Activated CD4-positive, alpha-beta T cell treated with anti-CD3 and anti-CD28 coated beads, Interleukin-2, amount 50 U/mL, for 1 hour (primary cell): ENCODE data around the gene FAM204A.

Experiments
- DNase-seq: peaks from one replicate; pipeline ENCODE4 v3.0.0-alpha.2; 2020

The FAM204A gene

DNA sequence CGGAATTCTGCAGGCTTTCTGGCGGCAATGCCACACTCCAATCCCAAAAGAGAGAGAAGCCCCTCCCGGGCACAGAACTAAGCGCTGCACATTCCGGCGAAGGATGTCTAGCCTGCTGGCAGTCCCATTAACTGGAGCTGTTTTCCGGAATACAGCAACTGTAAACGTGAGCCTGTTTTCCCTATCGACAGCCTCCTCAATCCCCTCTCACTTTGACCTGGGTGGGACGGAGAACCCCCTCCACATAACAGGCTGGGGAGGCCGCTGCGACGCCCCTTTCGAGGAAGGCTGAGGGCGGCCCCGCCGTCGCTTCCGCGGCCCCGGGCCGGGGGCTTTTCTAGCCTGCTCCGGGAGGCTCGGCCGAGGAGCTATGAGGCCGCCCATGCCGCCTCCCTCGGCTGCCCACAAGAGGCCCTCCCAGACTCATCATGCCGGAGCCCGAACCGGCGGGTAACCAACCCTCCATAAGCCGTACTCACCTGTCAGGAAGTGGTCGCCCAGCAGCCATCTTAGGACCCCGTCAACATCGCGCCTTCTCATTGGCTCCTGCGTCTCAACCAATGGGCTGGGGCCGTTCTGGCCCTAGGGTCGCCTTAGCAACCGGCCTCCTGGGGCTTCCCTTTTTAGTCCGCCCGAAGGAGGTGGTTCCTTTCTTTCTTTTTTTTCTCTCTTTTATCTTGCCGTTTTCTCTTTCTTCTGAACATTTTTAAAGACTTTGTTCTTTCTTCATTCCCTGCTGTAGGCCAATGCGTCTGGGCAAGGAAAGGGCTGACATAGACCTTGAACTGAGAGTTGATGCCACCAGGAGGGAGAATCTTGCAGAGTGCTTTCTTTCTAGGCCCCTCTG, at the start of gene FAM204A:
TSS of gene FAM204A (minus strand) at position 534 of the 847 bp plus-strand sequence. CDS start 5,909 bp downstream, outside the sequence.
- DNase-seq, result peak; percentile 97

DNA sequence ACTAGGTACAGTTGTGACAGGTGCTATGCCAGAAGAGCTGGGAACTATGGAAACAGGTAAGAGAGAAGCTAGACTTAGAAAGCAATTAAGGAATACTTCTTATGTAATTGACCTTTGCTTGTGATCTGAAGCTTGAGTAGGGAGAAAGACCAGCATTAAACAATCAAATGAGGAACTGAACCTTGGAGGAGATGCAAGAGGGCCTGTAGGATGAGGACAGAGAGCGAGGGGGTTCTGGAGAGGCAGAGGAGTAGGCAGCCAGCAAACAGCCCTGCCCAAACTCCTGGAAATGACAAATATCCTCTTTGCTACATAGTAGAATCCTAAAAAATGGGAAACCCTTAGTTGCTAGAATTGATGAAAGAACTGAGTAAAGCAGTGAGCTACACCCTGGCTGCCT, 41.6 kb upstream of the FAM204A start:
- DNase-seq, result no peak

DNA sequence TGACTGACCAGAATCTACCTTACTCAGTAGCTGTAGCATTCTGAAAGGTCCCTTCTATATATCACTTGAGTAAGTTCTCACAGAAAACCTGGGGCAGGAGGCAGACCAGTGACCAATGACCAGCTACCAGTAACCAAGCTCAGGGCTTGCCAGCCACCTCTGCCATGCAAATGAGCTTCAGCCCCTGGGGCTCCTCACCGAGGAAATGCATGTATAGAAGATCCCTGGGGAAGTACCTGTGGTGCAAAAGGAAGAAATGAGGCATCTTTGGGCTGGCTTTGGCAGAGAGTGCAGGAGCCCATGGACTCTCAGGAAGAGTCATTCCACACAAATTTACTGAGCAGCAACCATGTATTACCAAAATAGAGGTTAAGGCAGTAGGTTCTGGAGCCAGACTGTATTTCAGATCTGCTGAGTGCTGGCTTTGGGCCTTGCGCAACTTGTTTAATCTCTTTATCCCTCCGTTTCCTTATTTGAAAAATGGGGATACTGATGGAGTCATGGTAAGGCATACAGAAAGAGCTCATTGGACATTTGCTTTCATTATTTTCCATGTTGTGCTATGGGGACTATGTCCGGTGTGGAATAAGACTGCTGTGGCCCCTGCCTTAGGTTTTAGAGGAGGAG, 41.1 kb upstream of the FAM204A start:
- no peak for DNase-seq

DNA sequence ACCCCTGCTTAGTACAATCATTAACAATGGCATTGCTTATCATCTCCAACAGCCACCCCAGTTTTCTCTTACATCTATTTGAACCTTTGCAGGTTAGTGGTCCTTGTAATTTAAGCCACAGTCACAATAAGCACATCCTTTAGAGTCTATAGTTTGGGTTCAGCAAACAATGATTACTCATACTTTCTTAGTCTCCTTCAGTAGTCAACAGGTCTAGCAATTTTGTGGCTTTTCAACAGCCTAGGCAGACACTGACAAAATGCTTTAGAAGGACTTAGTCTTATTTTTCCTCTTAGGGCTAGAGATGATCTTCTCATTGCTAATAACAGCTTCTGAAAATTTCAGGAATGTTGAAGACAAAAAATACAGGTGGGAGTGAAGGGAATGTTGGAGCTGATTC, 32.3 kb upstream of the FAM204A start:
- no peak for DNase-seq

DNA sequence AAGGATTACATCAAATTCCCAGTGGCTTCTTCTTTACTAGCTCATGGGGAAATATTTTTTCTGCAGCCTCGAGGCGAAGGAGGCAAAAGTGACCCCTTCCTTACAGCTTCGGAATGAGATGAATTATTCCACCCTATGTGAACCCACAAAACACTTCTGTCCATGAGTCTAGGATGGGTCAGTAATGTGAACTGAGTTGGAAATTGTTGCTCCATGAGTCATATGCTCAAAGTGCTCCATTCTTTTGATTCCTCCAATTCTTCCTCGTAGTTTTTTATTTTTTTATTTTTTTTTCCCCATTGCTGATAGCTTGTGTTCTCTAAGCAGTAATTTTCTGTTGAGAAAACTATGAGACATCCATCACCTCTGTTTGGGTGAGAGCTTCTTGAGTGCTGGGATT, 31.7 kb upstream of the FAM204A start:
- DNase-seq, result no peak

DNA sequence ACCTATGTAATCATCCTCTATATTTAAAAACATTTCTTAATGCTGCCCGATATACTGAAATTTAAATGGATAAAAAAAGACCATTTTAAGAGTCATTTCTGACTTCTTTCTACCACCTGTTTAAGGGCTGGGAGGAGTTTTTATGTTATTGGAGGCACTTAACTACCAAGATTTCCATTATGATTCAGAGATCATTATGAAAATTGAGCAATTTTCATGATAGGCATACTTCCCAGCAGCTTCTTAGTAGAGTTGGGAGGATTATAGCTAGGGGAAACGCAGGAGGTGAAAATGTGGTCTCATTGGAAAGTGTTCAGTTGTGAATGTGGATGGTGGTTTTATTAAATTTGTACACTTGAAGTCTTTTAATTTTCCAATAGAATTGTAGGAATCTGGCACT, 28.4 kb upstream of the FAM204A start:
- no peak for DNase-seq

DNA sequence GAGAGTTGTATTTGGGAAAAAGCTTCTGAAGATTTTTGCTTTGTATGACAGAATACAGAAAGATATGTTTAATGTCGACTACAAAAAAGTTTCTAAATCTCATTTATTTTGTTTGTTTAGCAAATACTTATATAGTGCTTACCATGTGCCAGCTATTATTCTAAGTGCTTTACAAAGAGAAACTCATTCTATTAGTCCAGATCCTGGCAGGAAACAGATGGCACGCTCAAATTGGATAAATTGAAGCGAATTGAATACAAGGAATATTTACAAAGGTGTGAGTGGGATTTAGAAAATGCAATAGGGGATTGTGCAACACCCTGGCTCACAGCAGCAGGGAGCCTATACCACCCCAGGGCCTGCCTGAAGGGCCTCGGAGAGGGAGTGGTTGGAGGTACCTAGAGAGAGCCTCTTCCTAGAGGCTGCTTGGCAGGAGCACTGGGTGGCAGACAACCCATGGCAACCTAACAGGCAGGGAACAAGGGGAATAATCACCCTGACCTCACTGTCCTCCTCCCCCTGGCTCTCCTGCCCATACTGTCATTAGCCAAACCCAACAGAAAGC, 27.6 kb upstream of the FAM204A start:
- no peak for DNase-seq

DNA sequence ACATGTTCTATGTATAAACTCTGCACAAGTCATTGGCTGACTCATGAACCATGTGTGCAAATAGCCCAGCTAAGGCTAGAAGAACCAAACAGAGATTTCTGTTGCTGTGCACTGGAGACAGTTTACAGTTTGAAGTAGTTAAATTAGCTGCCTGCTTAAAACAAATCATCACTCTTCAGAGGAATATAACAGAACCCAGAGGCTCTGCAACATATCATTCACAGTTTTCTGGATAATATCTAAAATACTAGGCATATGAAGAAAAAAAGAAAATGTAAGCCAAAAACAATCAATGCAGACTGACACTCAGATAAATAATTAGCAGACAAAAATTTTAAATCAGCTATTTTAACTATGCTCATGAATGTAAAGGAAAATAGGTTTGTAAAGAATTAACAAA, 23.6 kb upstream of the FAM204A start:
- DNase-seq, result no peak

DNA sequence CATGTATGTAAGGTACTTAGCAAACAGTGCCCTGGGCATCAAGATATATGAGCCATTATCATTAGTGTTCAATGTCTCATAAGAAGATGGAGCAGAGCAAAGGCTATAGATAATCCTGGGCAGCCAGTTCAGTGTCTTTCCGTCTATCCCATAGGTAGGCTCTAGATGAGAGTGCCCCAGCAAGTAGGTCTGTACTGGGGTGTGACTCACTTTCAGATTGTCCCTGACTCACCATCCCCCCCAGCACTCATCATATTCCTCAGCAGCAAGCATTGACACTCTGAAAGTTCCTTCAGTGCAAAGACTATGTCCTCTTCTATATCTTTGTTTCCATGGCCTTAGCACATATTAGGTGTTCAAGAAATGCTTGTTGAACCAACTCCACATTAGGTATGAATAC, 20.0 kb upstream of the FAM204A start:
- no peak for DNase-seq

DNA sequence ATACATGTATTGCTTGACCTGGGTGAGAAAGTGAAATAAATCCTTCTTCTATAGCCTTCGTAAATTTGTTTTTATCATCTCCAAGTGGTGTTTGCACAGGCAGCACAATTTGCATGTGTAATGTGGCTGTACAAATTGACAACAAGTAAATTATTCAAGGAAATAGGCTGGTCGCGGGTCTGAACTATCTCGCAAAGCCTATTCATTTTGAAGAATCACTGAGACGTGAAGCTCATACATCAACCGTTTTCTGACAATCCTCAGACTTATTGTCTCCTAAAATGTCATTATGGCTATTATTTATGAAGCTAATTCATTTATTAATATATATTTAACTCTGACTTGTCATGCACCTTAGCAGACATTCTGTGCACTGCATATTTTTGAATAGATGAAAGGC, 16.2 kb upstream of the FAM204A start:
- DNase-seq, result no peak

DNA sequence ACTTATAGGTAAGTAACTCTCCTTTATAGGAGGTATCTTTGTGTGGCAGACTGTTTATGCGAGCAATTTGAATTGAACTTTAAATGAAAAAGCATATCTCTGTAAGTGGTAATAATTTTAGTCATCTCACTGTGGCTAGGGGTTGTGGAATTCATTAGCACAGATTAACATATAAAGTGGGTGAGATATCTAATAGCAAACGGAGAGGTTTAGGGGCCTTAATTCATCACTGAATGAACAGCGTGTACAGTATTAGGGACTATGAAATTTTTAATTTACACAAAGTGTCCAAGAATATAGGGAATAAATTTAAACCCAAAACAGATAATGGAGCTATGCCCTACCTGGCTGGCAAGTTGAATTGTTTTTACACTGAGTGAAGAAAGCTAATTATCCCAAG, 15.7 kb upstream of the FAM204A start:
- no peak for DNase-seq

DNA sequence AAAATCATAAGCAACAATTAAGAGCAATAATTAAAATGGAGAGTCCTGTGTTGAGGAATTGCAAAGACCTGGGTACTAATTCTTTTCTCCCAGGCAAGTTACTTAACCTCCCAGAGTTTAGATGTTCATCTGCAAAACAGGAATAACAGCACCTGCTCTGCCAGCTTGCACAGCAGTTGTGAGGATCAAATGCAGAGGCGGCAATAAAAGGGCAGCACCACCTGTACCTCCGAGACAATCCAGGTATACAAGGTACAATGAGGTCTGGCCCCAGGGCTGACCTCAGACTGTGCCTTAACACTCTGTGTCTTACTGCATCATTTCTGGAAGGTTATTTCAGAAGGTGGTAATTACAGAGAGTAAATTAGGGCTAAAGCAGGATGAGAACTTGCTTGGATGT, 14.5 kb upstream of the FAM204A start:
- DNase-seq, result no peak

DNA sequence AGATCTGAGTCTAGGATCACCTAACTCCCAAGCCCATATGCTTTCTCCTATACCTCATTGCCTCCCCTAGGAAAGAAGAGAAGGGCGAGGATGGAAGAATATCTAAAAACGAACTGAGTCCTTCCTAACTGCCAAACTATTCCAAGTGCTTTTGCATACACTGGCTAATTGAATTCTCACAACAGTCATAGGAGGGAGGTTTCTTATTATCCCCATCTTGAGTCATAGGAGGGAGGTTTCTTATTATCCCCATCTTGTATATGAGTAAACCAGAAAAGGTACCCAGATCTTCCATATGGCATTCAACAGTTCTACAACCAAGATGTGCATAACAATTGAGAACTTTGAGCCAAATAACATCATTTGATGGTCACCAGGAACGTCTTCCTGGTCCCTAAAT, 13.1 kb upstream of the FAM204A start:
- no peak for DNase-seq

DNA sequence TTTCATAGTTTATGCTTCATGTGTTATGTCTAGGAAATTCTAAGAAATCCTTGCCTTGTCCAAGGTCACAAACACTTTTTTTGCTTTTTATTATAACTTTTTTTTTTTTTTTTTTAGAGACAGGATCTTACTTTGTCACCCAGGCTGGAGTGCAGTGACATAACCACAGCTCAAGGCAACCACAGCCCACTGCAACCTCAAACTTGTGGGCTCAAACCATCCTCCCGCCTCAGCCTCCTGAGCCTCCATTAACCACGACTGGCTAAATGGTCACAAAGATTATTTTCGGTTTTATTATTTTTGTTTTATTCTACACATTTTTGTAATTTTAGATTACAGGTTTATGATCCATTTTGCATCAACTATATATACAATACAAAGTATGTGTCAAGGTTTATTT, 7.1 kb upstream of the FAM204A start:
- DNase-seq, result no peak

DNA sequence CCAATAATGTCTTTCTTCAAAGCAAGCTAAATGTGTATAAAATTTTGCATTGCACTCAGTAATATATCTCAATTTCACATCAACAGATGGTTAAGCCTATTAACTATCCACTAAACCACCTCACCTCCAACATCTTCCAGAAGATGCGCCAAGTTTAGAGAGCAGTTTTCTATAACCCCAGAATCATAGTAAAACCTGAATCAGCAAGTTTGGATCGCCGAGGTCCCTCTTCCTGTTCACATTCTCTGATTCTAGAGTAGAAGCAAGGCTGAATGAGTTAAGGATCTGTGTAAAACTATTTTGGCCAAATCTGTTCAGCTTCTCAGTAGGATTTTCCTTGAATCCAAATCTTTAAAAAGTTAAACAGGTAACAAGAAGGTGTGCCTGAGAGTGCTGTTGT, 1.4 kb upstream of the FAM204A start:
- DNase-seq, result no peak

DNA sequence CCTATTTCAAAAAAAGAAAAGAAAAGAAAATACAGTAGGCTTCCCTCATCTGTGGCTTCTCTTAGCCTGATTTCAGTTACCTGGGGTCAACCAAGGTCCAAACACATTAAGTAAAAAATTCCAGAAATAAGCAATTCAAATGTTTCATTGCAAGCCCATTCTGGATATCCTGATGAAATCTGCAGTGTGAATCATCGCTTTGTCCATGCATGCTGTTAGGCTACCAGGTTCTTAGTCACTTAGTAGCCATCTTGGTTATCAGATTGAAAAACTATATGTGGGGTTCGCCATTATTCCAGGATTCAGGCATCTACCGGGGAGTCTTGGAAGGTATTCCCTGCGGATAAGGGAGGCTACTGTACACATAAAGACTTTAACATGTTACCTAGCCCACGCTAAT, 991 bp upstream of the FAM204A start:
- DNase-seq, result no peak

DNA sequence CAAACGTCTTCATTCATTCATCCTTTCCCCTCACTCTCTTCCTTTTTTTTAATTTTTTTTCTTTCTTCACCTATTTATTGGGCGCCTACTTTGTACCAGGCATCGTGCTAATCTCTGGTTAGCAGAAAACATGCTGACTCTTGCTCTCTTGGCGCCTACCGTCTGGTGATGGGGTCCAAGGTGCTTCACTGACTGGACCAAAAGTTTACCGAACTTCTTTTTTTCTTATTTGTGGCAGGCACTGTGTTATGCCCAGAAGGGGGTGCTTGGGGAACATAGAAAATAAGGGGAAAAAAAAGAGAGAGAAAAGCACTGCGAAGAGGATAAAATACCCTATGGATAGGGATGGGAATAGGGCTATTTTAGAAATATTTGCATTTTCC, 505 bp upstream of the FAM204A start:
- no peak for DNase-seq

DNA sequence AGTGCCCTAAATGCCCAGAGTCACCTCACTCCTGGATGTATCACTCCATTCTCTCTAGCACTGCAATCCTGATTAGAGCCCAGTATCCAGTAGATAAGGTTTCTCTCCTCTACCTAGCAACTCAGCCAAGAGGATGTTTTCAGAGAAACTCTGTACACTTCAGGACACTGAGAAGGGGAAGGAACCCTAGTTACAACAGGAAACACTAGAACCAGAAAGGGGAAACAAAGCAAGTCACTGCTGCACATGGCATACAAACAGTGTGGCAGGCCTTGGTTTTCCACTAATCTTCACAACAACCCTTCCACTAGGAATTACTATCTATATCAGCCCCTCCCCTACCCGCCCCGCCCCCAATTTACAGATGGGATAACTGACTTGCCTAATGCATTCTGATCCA, 1.6 kb downstream of the FAM204A start:
- DNase-seq, result no peak

DNA sequence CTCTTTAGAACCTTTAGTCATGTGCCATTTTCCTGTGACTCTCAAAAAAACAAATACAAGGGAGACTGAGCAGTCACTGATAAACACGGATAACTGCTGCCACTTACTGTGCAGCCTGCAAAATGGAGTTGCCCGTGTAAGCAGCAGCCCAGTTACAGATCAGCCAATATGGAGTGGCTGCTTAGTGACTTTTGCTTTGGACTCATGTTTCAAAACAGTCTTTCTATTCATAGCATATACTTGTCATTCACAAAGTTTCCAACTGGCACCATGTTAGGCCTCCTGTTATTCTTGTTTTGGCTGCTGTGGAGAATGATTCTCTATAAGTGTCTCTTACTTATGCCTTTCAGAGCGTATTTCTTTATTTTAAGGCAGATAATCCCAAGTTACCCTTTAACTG, 3.0 kb downstream of the FAM204A start:
- DNase-seq, result no peak

DNA sequence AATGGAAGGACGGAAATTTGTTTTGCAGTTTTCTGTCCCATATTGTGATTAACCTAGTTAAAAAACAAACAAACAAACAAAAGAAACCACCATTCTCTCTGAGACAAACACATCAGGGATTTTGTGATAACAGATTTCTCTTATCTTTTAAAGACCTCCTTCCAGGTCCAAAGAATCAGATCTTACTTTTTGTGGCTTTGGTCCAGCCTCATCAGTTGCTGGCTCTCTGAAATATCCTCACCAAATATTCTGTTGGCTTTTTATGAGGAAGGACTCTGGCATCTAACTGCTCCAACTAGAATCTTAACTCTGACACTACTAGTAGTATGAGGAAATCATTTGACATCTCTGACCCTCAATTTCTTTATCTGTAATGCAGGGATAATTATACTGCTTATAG, 4.8 kb downstream of the FAM204A start:
- no peak for DNase-seq

DNA sequence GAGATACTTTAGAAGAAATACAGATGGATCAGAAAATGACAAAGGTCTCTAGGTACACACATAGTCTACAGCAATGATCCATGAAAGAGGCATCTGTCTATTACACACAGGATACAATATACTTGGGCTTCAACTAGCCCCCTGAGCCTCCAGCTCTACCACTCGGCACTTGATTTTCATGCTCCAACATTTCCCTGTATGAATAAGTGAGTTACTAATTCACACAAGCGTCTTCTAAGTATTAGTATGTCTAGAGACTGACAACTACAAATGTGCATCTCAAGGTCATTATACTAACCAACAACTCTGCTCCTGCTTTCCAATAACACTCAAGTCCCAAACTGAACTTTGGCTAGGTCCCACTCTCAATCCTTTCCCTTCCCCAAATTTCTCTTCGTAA, 8.3 kb downstream of the FAM204A start:
- DNase-seq, result no peak

DNA sequence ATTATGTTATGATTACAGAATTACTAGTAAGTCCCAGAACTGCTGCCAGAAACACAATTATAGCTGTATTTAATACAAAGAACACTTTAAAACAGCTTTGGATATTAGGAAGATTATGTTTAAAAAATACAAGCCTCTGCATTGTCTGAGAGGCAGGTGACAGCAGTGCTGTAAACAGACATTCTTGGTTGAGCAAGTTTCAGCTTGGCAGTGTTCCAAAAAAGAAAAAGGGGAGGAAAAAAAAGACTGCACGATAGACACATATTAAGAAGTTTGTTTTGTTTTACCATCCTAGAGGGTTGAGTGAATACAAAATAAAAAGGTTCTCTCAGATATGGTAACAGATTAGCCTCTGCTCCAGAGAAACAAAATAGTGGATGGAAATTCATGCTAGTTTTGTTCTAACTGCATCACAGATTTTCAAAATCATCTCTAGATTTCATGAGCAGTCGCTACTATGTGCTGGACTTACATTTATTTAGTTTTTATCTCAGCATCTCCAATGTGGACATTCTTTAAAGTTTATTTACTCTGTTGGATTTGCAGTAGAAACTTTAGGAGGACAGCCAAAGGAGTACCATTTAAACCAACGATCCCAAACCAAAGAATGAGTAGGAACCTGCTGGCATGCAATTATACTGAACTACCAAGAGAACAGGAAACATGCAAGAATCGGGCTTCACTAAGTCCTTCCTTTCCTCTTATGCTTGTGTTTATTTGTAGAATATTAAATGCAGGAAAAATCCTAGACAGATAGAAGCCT, 9.0 kb downstream of the FAM204A start:
- no peak for DNase-seq

DNA sequence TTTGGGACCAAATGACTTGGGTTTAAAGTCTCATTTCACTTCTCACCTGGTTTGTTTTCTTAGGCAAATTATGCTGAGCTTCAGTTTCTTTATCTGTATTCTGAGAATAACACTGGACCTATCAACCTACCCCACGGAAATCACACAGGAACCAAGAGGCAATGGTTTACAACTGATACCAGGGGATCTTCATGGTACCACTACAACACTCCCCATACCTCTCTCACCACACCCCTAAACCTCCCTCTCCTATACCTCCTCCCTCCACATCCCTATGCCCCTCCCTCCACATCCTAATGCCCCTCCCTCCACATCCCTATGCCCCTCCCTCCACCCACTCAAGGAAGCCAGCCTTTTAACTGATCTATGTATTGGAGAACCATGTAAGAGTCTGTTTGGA, 9.9 kb downstream of the FAM204A start:
- no peak for DNase-seq
